ENCODE results near the gene TCOF1. TPM values are rescaled to one million over a fixed set of nuclear protein-coding genes. Genes with fewer than 3 reads are reported as not detected.

TCOF1 gene
- total RNA-seq, 2 donors from 2014 or later = 23.4 to 47.0 TPM

GRCh38 chr5:150376799-150377771 lies 19.6 kb downstream of the TCOF1 start:
- H3K27ac ChIP-seq = no peak overlapping the region
- H3K4me3 ChIP-seq = no peak overlapping the region
- no peak for TF ChIP-seq CTCF (IDR thresholded peaks at IDR 0.05)
- peaks cover 95% of the 10 kb centered on the region for H3K36me3 ChIP-seq
- H3K27me3 ChIP-seq (replicated peaks; ENCODE audit: insufficient read depth) = no peaks in the 10 kb centered on the region
- H3K4me1 ChIP-seq (ENCODE audit: control insufficient read depth in 1 of 2, low read depth in 2 of 2) = no peaks in the 10 kb centered on the region
- ATAC-seq (ENCODE audit: insufficient number of reproducible peaks, low FRiP score, low read depth) (no peak), DNase-seq (ENCODE audit: low spot score) (no peak)
- no peaks in the 10 kb centered on the region for H3K9me3 ChIP-seq

GRCh38 chr5:150377964-150378694 lies 20.6 kb downstream of the TCOF1 start:
- no peak for DNase-seq (ENCODE audit: low spot score)
- Histone ChIP-seq H3K27me3 (replicated peaks; ENCODE audit: insufficient read depth) (no peaks in the 10 kb centered on the region), H3K4me1 (ENCODE audit: control insufficient read depth in 1 of 2, low read depth in 2 of 2) (no peaks in the 10 kb centered on the region), H3K36me3 (peaks cover 93% of the 10 kb centered on the region), H3K9me3 (no peaks in the 10 kb centered on the region), H3K27ac (no peak overlapping the region), H3K4me3 (no peak overlapping the region)
- ATAC-seq (ENCODE audit: insufficient number of reproducible peaks, low FRiP score, low read depth) = no peak
- TF ChIP-seq CTCF (IDR thresholded peaks at IDR 0.05) = no peak

- Histone ChIP-seq H3K27me3 (replicated peaks; ENCODE audit: insufficient read depth) (no peaks in the 10 kb centered on the region), H3K9me3 (no peaks in the 10 kb centered on the region), H3K4me1 (ENCODE audit: control insufficient read depth in 1 of 2, low read depth in 2 of 2) (no peaks in the 10 kb centered on the region), H3K4me3 (no peak overlapping the region), H3K27ac (no peak overlapping the region), H3K36me3 (peaks cover 57% of the 10 kb centered on the region)
- no peak for TF ChIP-seq CTCF (IDR thresholded peaks at IDR 0.05)
- ATAC-seq (ENCODE audit: insufficient number of reproducible peaks, low FRiP score, low read depth) (no peak), DNase-seq (ENCODE audit: low spot score) (no peak)
Measured at GRCh38 chr5:150384701-150385100, 27.2 kb downstream of the TCOF1 start.

GRCh38 chr5:150386024-150386855 lies 28.7 kb downstream of the TCOF1 start:
- DNase-seq (ENCODE audit: low spot score) = no peak
- Histone ChIP-seq H3K9me3 (no peaks in the 10 kb centered on the region), H3K27me3 (replicated peaks; ENCODE audit: insufficient read depth) (no peaks in the 10 kb centered on the region), H3K36me3 (peaks cover 50% of the 10 kb centered on the region), H3K4me3 (no peak overlapping the region), H3K4me1 (ENCODE audit: control insufficient read depth in 1 of 2, low read depth in 2 of 2) (no peaks in the 10 kb centered on the region), H3K27ac (no peak overlapping the region)
- TF ChIP-seq CTCF (IDR thresholded peaks at IDR 0.05) = no peak
- ATAC-seq (ENCODE audit: insufficient number of reproducible peaks, low FRiP score, low read depth) = no peak

Measured in thoracic aorta (tissue), 2 donors.